ENCODE data around the gene CREB3L1. TPM values are rescaled to one million over a fixed set of nuclear protein-coding genes. Genes with fewer than 3 reads are reported as not detected.

The CREB3L1 gene
- total and polyA plus RNA-seq, 2 donors (not counting 3 experiments of a cell fraction or from before 2014, with no cell fraction given), result 0.23 to 0.84 TPM

GRCh38 chr11:46305295-46305694, 27.8 kb downstream of the CREB3L1 start:
- no peaks in the 10 kb centered on the region for H3K4me1 ChIP-seq (ENCODE audit: control insufficient read depth, extremely low read depth, insufficient read depth, low read length)
- FAIRE-seq, result no peak
- no peak overlapping the region for H2AFZ ChIP-seq (ENCODE audit: low read depth, low read length)
- no peak overlapping the region for H3K27ac ChIP-seq (ENCODE audit: insufficient read depth, low read depth, low read length)
- intact Hi-C loops (cut with micrococcal nuclease) (no loop called here), dilution Hi-C loops (cut with MboI; ENCODE audit: extremely low pct_ligation_motif_present, low sequenced_read_pairs) (no loop called here)
- no peak overlapping the region for H3K4me2 ChIP-seq (ENCODE audit: insufficient read depth, low read length)
- no peaks in the 10 kb centered on the region for H3K9me1 ChIP-seq (replicated peaks; ENCODE audit: control insufficient read depth, extremely low read depth, insufficient read depth, low read length)
- H3K36me3 ChIP-seq (ENCODE audit: control insufficient read depth in 2 of 2, extremely low read depth in 1 of 2, insufficient read depth in 2 of 2, low read length in 2 of 2), result no peaks in the 10 kb centered on the region
- POLR2A ChIA-PET, result no interaction called here
- no peaks in the 10 kb centered on the region for H3K27me3 ChIP-seq (ENCODE audit: control insufficient read depth in 2 of 2, insufficient read depth in 2 of 2, low read length in 2 of 2)
- no TSS peak for BruUV-seq (replicated peaks)
- no peak for TF ChIP-seq JUN (IDR thresholded peaks at IDR 0.05; ENCODE audit: borderline replicate concordance, insufficient read depth, insufficient read length, low read depth)
- no peak for TF ChIP-seq MYC (IDR thresholded peaks at IDR 0.05; ENCODE audit: low read depth, low read length)
- no peak for TF ChIP-seq GATA2 (IDR thresholded peaks at IDR 0.05; ENCODE audit: insufficient read depth, insufficient read length, low read depth, low read length)
- no peak for TF ChIP-seq POLR2A (IDR thresholded peaks at IDR 0.05; ENCODE audit: low read depth, low read length)
- TF ChIP-seq CTCF (IDR thresholded peaks at IDR 0.05; ENCODE audit: extremely low read depth in 1 of 2, insufficient read depth in 1 of 2, low read depth in 1 of 2, low read length in 2 of 2), result peak in 1 of 2 donors; percentile 12
- TF ChIP-seq MAX (IDR thresholded peaks at IDR 0.05; ENCODE audit: insufficient read depth, insufficient read length), result no peak
- H3K79me2 ChIP-seq (ENCODE audit: control insufficient read depth, insufficient read depth, low read length), result no peaks in the 10 kb centered on the region
- H3K9ac ChIP-seq (replicated peaks; ENCODE audit: extremely low read depth, insufficient read depth, low read length), result no peak overlapping the region
- H3K4me3 ChIP-seq (replicated peaks in 1 of 3; ENCODE audit: insufficient read depth in 1 of 3, low read depth in 1 of 3, low read length in 3 of 3), result no peak overlapping the region
- no peaks in the 10 kb centered on the region for H3K9me3 ChIP-seq (replicated peaks; ENCODE audit: control insufficient read depth, insufficient read depth, low read length)
- H4K20me1 ChIP-seq (replicated peaks; ENCODE audit: control insufficient read depth, extremely low read depth, insufficient read depth, low read length), result no peaks in the 10 kb centered on the region
- CTCF ChIA-PET, result interaction anchor here (0.9 to 10.9 kb wide), 3 partner anchors 8 to 64 kb away, joined by 3 to 367 read pairs (median 53); no protein-coding TSS in a partner anchor
- no peak for DNase-seq (ENCODE audit: low read depth, low spot score)

All from endothelial cell of umbilical vein (primary cell).